Neural cell (in vitro differentiated cells): ENCODE data around the gene PCED1A. TPM values are rescaled to one million over a fixed set of nuclear protein-coding genes. Genes with fewer than 3 reads are reported as not detected.
A peak's percentile ranks its signal among the peaks of the same experiment; 100 is the strongest.

Experiments used
- H2AFZ ChIP-seq: fragments of 200-600, 300-800 bp; sonication (generic), shearing (Covaris generic); 2 replicates; pipeline ENCODE4 v1.6.0; 2014; ENCODE audit warnings: low read depth, mild to moderate bottlenecking, antibody characterized with exemption, low read length, moderate library complexity
- H3F3A ChIP-seq: fragments of 200-600 bp; shearing (Covaris generic); 2 replicates; pipeline ENCODE4 v1.6.1; 2016; ENCODE audit warnings: mild to moderate bottlenecking, moderate library complexity, mixed read lengths, antibody characterized with exemption, low read length; ENCODE audit not compliant: insufficient read depth, poor library complexity, severe bottlenecking
- H3K27ac ChIP-seq: fragments of 200-600, 300-800 bp; sonication (generic), shearing (Covaris generic); 2 replicates; pipeline ENCODE4 v1.5.1; 2014; ENCODE audit warnings: mild to moderate bottlenecking, low read length, moderate library complexity
- H3K27me3 ChIP-seq: fragments of 300-800, 200-600 bp; sonication (generic), shearing (Covaris generic); 2 replicates; pipeline ENCODE4 v1.6.0; 2014; ENCODE audit warnings: mild to moderate bottlenecking, low read depth, low read length, moderate library complexity; ENCODE audit not compliant: insufficient read depth
- H3K36me3 ChIP-seq: fragments of 300-800, 200-600 bp; sonication (generic), shearing (Covaris generic); 2 replicates; pipeline ENCODE4 v1.5.1; 2014; ENCODE audit warnings: mild to moderate bottlenecking, antibody characterized with exemption, low read length, moderate library complexity; ENCODE audit not compliant: insufficient read depth
- H3K4me2 ChIP-seq: fragments of 300-800, 200-600 bp; sonication (generic), shearing (Covaris generic); 2 replicates; pipeline ENCODE4 v1.6.0; 2014; ENCODE audit warnings: mild to moderate bottlenecking, low read length
- H3K4me3 ChIP-seq: fragments of 300-800, 200-600 bp; sonication (generic), shearing (Covaris generic); 2 replicates; pipeline ENCODE4 v1.5.1; 2014; ENCODE audit warnings: mild to moderate bottlenecking, low read length, moderate library complexity
- H3K79me2 ChIP-seq: fragments of 200-600 bp; shearing (Covaris generic); replicated peaks from 2 replicates; pipeline ENCODE4 v1.6.0; 2014; ENCODE audit warnings: mild to moderate bottlenecking, low read length, moderate library complexity; ENCODE audit not compliant: insufficient read depth
- H3K9ac ChIP-seq: fragments of 300-800, 200-600 bp; sonication (generic), shearing (Covaris generic); 2 replicates; pipeline ENCODE4 v1.6.1; 2016; ENCODE audit warnings: mild to moderate bottlenecking, low read length, mixed read lengths
- H3K9me2 ChIP-seq: fragments of 200-600 bp; shearing (Covaris generic); 2 replicates; pipeline ENCODE4 v1.6.1; 2016; ENCODE audit warnings: mild to moderate bottlenecking, low read length, mixed read lengths; ENCODE audit not compliant: insufficient read depth
- H3K9me3 ChIP-seq: fragments of 200-600, 300-800 bp; sonication (generic), shearing (Covaris generic); 2 replicates; pipeline ENCODE4 v1.6.1; 2016; ENCODE audit warnings: mild to moderate bottlenecking, mixed run types, low read length, moderate library complexity, mixed read lengths
- H4K20me1 ChIP-seq: fragments of 200-600 bp; shearing (Covaris generic); 2 replicates; pipeline ENCODE4 v1.6.1; 2016; ENCODE audit warnings: mild to moderate bottlenecking, mixed run types; ENCODE audit not compliant: insufficient read depth
- CTCF ChIP-seq: fragments of 450-650 bp; IDR thresholded peaks from 2 replicates; pipeline ENCODE4 v1.5.1; 2014; ENCODE audit warnings: antibody characterized with exemption, mild to moderate bottlenecking, moderate library complexity; ENCODE audit not compliant: poor library complexity, severe bottlenecking
- EP300 ChIP-seq: fragments of 450-650 bp; conservative IDR thresholded peaks from 2 replicates; pipeline ENCODE4 v1.6.1; 2014; ENCODE audit warnings: antibody characterized with exemption, mild to moderate bottlenecking, moderate library complexity; ENCODE audit not compliant: poor library complexity, severe bottlenecking
- EZH2 ChIP-seq: fragments of 200-600, 300-800 bp; shearing (Covaris generic), sonication (generic); IDR thresholded peaks from 2 replicates; pipeline ENCODE4 v1.6.1; 2014; ENCODE audit warnings: antibody characterized with exemption, low read length, borderline replicate concordance, mild to moderate bottlenecking; ENCODE audit not compliant: insufficient read depth, poor library complexity, severe bottlenecking
- MXI1 ChIP-seq: fragments of 450-650 bp; conservative IDR thresholded peaks from 2 replicates; pipeline ENCODE4 v1.6.1; 2014; ENCODE audit warnings: antibody characterized with exemption, mild to moderate bottlenecking; ENCODE audit not compliant: poor library complexity, severe bottlenecking
- POLR2AphosphoS5 ChIP-seq: IDR thresholded peaks from 2 replicates; pipeline ENCODE4 v1.6.1; 2012
- RAD21 ChIP-seq: fragments of 450-650 bp; conservative IDR thresholded peaks from 2 replicates; pipeline ENCODE4 v1.6.1; 2014; ENCODE audit warnings: antibody characterized with exemption, mild to moderate bottlenecking, moderate library complexity
- SMC3 ChIP-seq: fragments of 450-650 bp; conservative IDR thresholded peaks from 2 replicates; pipeline ENCODE4 v1.6.1; 2014; ENCODE audit warnings: antibody characterized with exemption, mild to moderate bottlenecking, moderate library complexity; ENCODE audit not compliant: poor library complexity
- polyA minus RNA-seq: library from RNA; depleted of rRNA, polyadenylated mRNA; stranded (reverse); fragments of >200 nt; gene quantifications from 2 replicates; pipeline ENCODE4 v1.2.3, GENCODE V29; 2014
- polyA plus RNA-seq: library from polyadenylated mRNA; depleted of rRNA; stranded (reverse); fragments of >200 nt; gene quantifications from 2 replicates; pipeline ENCODE4 v1.2.3, GENCODE V29; 2014
- TF ChIP-seq, protein P1 (sequence below): IDR thresholded peaks from 2 replicates; pipeline ENCODE4 v1.6.1; 2012; ENCODE audit warnings: borderline replicate concordance

The PCED1A gene
- polyA plus RNA-seq: 132 and 156 TPM in 2 replicates
- polyA minus RNA-seq: 28.1 and 33.1 TPM in 2 replicates

DNA sequence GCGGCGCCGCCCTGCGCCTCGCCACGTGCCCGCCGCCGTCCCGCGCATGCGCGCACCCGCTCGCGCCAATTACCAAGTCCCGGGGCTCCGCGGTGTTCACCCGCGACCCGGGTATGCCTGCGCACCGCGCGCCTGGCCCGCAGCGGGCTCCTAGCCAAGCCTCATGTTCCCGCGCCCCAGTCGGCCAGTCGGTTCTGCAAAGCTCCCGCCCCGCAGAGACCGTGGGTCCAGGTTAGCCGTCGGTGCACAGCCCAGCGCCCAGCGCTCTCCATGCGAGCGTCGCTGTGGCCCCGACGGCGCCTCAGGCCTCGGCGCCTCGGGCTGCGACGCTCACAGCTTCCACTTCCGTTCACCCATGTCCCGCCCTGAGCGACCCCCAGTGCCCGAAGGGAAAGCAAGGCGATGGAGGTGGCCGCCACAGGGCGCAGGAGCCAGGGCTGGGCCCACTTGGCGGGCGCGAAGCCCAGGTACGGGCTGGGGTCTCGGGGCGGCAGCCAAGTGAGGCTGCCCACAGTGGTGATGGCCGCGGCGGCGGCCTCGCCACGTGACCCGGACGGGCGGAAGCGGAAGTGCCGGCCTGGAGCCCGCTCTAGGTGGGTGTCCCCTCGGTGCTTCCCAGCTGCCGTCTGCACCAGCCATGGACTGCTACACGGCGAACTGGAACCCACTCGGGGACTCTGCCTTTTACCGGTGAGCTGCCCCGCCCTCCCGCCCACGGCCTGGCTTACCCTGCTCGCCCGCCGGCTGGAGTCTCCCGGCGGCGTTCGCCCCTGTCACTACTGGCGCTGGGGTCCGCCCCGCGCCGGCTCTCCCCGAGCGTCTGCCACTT is at the start of gene PCED1A, which contains the start of gene VPS16:
Gene PCED1A, minus strand, starts transcription at position 518 of the 829 bp plus-strand sequence. CDS start 743 bp downstream, outside the sequence.
Gene VPS16, plus strand, starts transcription at position 608 of the 829 bp plus-strand sequence. Its CDS starts 30 bp downstream, at position 638.
- Histone ChIP-seq H3K4me3 (peak within 1 kb of the TSS; percentile 97), H3K79me2 (peaks cover 3% of the 10 kb centered on the region), H3K27ac (peak within 1 kb of the TSS; percentile 61), H3K9me3 (no peaks in the 10 kb centered on the region), H4K20me1 (no peaks in the 10 kb centered on the region), H3F3A (no peaks in the 10 kb centered on the region), H3K9me2 (no peaks in the 10 kb centered on the region), H3K4me2 (peak within 1 kb of the TSS; percentile 63), H3K36me3 (no peaks in the 10 kb centered on the region), H2AFZ (peak within 1 kb of the TSS; percentile 93), H3K9ac (peak within 1 kb of the TSS; percentile 76), H3K27me3 (no peaks in the 10 kb centered on the region)
- TF ChIP-seq POLR2AphosphoS5: peak; percentile 84
- no peak for TF ChIP-seq CTCF
- TF ChIP-seq EZH2: no peak
- peak; percentile 21 for TF ChIP-seq RAD21
- peak; percentile 68 for TF ChIP-seq MXI1
- TF ChIP-seq, protein P1, sequence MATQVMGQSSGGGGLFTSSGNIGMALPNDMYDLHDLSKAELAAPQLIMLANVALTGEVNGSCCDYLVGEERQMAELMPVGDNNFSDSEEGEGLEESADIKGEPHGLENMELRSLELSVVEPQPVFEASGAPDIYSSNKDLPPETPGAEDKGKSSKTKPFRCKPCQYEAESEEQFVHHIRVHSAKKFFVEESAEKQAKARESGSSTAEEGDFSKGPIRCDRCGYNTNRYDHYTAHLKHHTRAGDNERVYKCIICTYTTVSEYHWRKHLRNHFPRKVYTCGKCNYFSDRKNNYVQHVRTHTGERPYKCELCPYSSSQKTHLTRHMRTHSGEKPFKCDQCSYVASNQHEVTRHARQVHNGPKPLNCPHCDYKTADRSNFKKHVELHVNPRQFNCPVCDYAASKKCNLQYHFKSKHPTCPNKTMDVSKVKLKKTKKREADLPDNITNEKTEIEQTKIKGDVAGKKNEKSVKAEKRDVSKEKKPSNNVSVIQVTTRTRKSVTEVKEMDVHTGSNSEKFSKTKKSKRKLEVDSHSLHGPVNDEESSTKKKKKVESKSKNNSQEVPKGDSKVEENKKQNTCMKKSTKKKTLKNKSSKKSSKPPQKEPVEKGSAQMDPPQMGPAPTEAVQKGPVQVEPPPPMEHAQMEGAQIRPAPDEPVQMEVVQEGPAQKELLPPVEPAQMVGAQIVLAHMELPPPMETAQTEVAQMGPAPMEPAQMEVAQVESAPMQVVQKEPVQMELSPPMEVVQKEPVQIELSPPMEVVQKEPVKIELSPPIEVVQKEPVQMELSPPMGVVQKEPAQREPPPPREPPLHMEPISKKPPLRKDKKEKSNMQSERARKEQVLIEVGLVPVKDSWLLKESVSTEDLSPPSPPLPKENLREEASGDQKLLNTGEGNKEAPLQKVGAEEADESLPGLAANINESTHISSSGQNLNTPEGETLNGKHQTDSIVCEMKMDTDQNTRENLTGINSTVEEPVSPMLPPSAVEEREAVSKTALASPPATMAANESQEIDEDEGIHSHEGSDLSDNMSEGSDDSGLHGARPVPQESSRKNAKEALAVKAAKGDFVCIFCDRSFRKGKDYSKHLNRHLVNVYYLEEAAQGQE: peak; percentile 49
- no peak for TF ChIP-seq SMC3

DNA sequence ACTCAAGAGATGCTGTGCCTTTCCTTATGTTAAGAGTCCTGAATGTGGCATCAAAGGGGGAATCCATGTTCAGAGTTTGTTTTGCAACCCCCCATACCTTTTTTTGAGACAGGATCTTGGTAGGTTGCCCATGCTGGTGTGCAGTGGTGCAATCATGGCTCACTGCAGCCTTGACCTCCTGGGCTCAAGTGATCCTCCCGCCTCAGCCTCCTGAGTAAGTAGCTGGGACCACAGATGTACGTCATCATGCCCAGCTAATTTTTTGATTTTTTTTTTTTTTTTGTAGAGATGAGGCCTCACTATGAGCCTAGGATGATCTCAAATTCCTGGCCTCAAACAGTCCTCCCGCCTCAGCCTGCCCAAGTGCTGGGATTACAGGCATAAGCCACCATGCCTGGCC is 49.3 kb upstream of the PCED1A start:
- Histone ChIP-seq H3K27ac (no peak overlapping the region), H3F3A (no peaks in the 10 kb centered on the region), H3K27me3 (no peaks in the 10 kb centered on the region), H3K9ac (no peak overlapping the region), H3K4me3 (no peak overlapping the region), H2AFZ (no peak overlapping the region), H3K36me3 (peaks cover 8% of the 10 kb centered on the region), H3K4me2 (no peak overlapping the region), H3K79me2 (peaks cover 70% of the 10 kb centered on the region), H3K9me2 (no peaks in the 10 kb centered on the region), H4K20me1 (no peaks in the 10 kb centered on the region), H3K9me3 (no peaks in the 10 kb centered on the region)
- TF ChIP-seq RAD21 (no peak), MXI1 (no peak), EZH2 (no peak), EP300 (no peak), SMC3 (no peak)
